Muscle layer of duodenum (tissue), 2 donors: ENCODE measurements around the gene PRR23B.

ENCODE experiments used
- H3K27ac ChIP-seq: one replicate; pipeline ENCODE4 v1.7.0; 2013; ENCODE audit warnings: mild to moderate bottlenecking, low read length
- H3K27me3 ChIP-seq: one replicate; pipeline ENCODE4 v1.7.0; 2013; ENCODE audit warnings: low read depth, mild to moderate bottlenecking, control low read depth, low read length
- H3K36me3 ChIP-seq, 2 donors: one replicate each; pipeline ENCODE4 v1.7.0; 2013; ENCODE audit warnings: low read length in 2 of 2, control low read depth in 1 of 2, mild to moderate bottlenecking in 1 of 2; ENCODE audit not compliant: insufficient read depth in 2 of 2, control insufficient read depth in 1 of 2
- H3K4me1 ChIP-seq, 2 donors: one replicate each; pipeline ENCODE4 v1.7.0; 2013; ENCODE audit warnings: low read length in 2 of 2, mild to moderate bottlenecking in 2 of 2, control low read depth in 1 of 2, moderate library complexity in 1 of 2; ENCODE audit not compliant: insufficient read depth in 2 of 2, control insufficient read depth in 1 of 2
- H3K4me3 ChIP-seq, 2 donors: one replicate each; pipeline ENCODE4 v1.7.0; 2013; ENCODE audit warnings: low read length in 2 of 2, low read depth in 1 of 2, mild to moderate bottlenecking in 1 of 2
- H3K9me3 ChIP-seq, 2 donors: one replicate each; pipeline ENCODE4 v1.7.0; 2013; ENCODE audit warnings: low read length in 2 of 2, control low read depth in 1 of 2, mild to moderate bottlenecking in 1 of 2; ENCODE audit not compliant: control insufficient read depth in 1 of 2
- donor health status: healthy.

The PRR23B gene

GRCh38 chr3:138971766-138972320 is 48.9 kb downstream of the PRR23B start:
- no peaks in the 10 kb centered on the region for H3K36me3 ChIP-seq
- no peaks in the 10 kb centered on the region for H3K4me1 ChIP-seq
- H3K27me3 ChIP-seq: no peaks in the 10 kb centered on the region
- no peak overlapping the region for H3K4me3 ChIP-seq
- no peaks in the 10 kb centered on the region for H3K9me3 ChIP-seq
- no peak overlapping the region for H3K27ac ChIP-seq
